ENCODE measurements around the gene PHACTR1. TPM values are rescaled to one million over a fixed set of nuclear protein-coding genes. Genes with fewer than 3 reads are reported as not detected.

PHACTR1 gene
- total and polyA plus RNA-seq, 4 donors, result 0.31 to 1.5 (median 0.79) TPM

- H3K36me3 ChIP-seq (ENCODE audit: control insufficient read depth in 4 of 4, insufficient read depth in 3 of 4, low read depth in 1 of 4, low read length in 3 of 4), result no peaks in the 10 kb centered on the region
- H3K9me3 ChIP-seq (ENCODE audit: control insufficient read depth in 4 of 4, low read length in 3 of 4), result no peaks in the 10 kb centered on the region
- no peak overlapping the region for H3K27ac ChIP-seq (ENCODE audit: low read depth in 1 of 2, low read length in 2 of 2)
- no peak for TF ChIP-seq JUND (IDR thresholded peaks at IDR 0.05)
- no peak for TF ChIP-seq GABPA (IDR thresholded peaks at IDR 0.05 in 1 of 2, conservative IDR thresholded peaks at IDR 0.05 in 1 of 2)
- TF ChIP-seq RAD21 (IDR thresholded peaks at IDR 0.05), result no peak
- no peak for TF ChIP-seq EGR1 (IDR thresholded peaks at IDR 0.05; ENCODE audit: low read depth in 2 of 2)
- TF ChIP-seq, protein P1, sequence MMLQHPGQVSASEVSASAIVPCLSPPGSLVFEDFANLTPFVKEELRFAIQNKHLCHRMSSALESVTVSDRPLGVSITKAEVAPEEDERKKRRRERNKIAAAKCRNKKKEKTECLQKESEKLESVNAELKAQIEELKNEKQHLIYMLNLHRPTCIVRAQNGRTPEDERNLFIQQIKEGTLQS (IDR thresholded peaks at IDR 0.05), result no peak
- TF ChIP-seq, protein P2, sequence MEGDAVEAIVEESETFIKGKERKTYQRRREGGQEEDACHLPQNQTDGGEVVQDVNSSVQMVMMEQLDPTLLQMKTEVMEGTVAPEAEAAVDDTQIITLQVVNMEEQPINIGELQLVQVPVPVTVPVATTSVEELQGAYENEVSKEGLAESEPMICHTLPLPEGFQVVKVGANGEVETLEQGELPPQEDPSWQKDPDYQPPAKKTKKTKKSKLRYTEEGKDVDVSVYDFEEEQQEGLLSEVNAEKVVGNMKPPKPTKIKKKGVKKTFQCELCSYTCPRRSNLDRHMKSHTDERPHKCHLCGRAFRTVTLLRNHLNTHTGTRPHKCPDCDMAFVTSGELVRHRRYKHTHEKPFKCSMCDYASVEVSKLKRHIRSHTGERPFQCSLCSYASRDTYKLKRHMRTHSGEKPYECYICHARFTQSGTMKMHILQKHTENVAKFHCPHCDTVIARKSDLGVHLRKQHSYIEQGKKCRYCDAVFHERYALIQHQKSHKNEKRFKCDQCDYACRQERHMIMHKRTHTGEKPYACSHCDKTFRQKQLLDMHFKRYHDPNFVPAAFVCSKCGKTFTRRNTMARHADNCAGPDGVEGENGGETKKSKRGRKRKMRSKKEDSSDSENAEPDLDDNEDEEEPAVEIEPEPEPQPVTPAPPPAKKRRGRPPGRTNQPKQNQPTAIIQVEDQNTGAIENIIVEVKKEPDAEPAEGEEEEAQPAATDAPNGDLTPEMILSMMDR (IDR thresholded peaks at IDR 0.05; ENCODE audit: low read depth, low read length, missing input control), result no peak
- no peak for TF ChIP-seq HNF4A (conservative IDR thresholded peaks at IDR 0.05)
- no peak for TF ChIP-seq RXRA (IDR thresholded peaks at IDR 0.05)
- no peak for TF ChIP-seq SP1 (IDR thresholded peaks at IDR 0.05)
- no peak for TF ChIP-seq FOXA1 (IDR thresholded peaks at IDR 0.05)
- TF ChIP-seq, protein P3, sequence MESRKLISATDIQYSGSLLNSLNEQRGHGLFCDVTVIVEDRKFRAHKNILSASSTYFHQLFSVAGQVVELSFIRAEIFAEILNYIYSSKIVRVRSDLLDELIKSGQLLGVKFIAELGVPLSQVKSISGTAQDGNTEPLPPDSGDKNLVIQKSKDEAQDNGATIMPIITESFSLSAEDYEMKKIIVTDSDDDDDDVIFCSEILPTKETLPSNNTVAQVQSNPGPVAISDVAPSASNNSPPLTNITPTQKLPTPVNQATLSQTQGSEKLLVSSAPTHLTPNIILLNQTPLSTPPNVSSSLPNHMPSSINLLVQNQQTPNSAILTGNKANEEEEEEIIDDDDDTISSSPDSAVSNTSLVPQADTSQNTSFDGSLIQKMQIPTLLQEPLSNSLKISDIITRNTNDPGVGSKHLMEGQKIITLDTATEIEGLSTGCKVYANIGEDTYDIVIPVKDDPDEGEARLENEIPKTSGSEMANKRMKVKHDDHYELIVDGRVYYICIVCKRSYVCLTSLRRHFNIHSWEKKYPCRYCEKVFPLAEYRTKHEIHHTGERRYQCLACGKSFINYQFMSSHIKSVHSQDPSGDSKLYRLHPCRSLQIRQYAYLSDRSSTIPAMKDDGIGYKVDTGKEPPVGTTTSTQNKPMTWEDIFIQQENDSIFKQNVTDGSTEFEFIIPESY (IDR thresholded peaks at IDR 0.05), result no peak
- TF ChIP-seq, protein P4, sequence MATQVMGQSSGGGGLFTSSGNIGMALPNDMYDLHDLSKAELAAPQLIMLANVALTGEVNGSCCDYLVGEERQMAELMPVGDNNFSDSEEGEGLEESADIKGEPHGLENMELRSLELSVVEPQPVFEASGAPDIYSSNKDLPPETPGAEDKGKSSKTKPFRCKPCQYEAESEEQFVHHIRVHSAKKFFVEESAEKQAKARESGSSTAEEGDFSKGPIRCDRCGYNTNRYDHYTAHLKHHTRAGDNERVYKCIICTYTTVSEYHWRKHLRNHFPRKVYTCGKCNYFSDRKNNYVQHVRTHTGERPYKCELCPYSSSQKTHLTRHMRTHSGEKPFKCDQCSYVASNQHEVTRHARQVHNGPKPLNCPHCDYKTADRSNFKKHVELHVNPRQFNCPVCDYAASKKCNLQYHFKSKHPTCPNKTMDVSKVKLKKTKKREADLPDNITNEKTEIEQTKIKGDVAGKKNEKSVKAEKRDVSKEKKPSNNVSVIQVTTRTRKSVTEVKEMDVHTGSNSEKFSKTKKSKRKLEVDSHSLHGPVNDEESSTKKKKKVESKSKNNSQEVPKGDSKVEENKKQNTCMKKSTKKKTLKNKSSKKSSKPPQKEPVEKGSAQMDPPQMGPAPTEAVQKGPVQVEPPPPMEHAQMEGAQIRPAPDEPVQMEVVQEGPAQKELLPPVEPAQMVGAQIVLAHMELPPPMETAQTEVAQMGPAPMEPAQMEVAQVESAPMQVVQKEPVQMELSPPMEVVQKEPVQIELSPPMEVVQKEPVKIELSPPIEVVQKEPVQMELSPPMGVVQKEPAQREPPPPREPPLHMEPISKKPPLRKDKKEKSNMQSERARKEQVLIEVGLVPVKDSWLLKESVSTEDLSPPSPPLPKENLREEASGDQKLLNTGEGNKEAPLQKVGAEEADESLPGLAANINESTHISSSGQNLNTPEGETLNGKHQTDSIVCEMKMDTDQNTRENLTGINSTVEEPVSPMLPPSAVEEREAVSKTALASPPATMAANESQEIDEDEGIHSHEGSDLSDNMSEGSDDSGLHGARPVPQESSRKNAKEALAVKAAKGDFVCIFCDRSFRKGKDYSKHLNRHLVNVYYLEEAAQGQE (IDR thresholded peaks at IDR 0.05), result no peak
- TF ChIP-seq, protein P5, sequence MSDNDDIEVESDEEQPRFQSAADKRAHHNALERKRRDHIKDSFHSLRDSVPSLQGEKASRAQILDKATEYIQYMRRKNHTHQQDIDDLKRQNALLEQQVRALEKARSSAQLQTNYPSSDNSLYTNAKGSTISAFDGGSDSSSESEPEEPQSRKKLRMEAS (IDR thresholded peaks at IDR 0.05), result no peak
- 63% methylated on average over 1 of the region's 1 CpG for WGBS
- no peak for DNase-seq (ENCODE audit: low spot score)
- H3K4me1 ChIP-seq (ENCODE audit: control insufficient read depth in 4 of 4, insufficient read depth in 4 of 4, low read length in 3 of 4), result no peaks in the 10 kb centered on the region
- no peak overlapping the region for H3K4me3 ChIP-seq (ENCODE audit: low read depth in 1 of 3, low read length in 3 of 3)
- no peak overlapping the region for H3K9ac ChIP-seq (ENCODE audit: low read depth in 1 of 2, low read length in 2 of 2)
- peaks cover 0 to 7% (median 0%) of the 10 kb centered on the region in 4 donors for H3K27me3 ChIP-seq (ENCODE audit: control insufficient read depth in 4 of 4, insufficient read depth in 4 of 4, low read length in 3 of 4)
Observed at GRCh38 chr6:12849809-12850198, 133.2 kb downstream of the PHACTR1 start.

- Histone ChIP-seq H3K27me3 (ENCODE audit: control insufficient read depth in 4 of 4, insufficient read depth in 4 of 4, low read length in 3 of 4) (peaks cover 0 to 7% (median 0%) of the 10 kb centered on the region in 4 donors), H3K27ac (ENCODE audit: low read depth in 1 of 2, low read length in 2 of 2) (no peak overlapping the region), H3K4me3 (ENCODE audit: low read depth in 1 of 3, low read length in 3 of 3) (no peak overlapping the region), H3K4me1 (ENCODE audit: control insufficient read depth in 4 of 4, insufficient read depth in 4 of 4, low read length in 3 of 4) (no peaks in the 10 kb centered on the region), H3K9me3 (ENCODE audit: control insufficient read depth in 4 of 4, low read length in 3 of 4) (peaks cover 0 to 1% (median 0%) of the 10 kb centered on the region in 4 donors), H3K9ac (ENCODE audit: low read depth in 1 of 2, low read length in 2 of 2) (no peak overlapping the region), H3K36me3 (ENCODE audit: control insufficient read depth in 4 of 4, insufficient read depth in 3 of 4, low read depth in 1 of 4, low read length in 3 of 4) (no peaks in the 10 kb centered on the region)
- DNase-seq (ENCODE audit: low spot score), result no peak
- 71% methylated on average over 6 of the region's 6 CpGs for WGBS
- TF ChIP-seq NR2F2 (IDR thresholded peaks at IDR 0.05) (no peak), YY1 (IDR thresholded peaks at IDR 0.05) (no peak), RXRA (IDR thresholded peaks at IDR 0.05) (no peak), SP1 (IDR thresholded peaks at IDR 0.05) (no peak), HNF4G (IDR thresholded peaks at IDR 0.05) (no peak), HNF4A (conservative IDR thresholded peaks at IDR 0.05) (no peak), EGR1 (IDR thresholded peaks at IDR 0.05; ENCODE audit: low read depth in 2 of 2) (no peak), RAD21 (IDR thresholded peaks at IDR 0.05) (no peak), GABPA (IDR thresholded peaks at IDR 0.05 in 1 of 2, conservative IDR thresholded peaks at IDR 0.05 in 1 of 2) (no peak)
- TF ChIP-seq, protein P2 (IDR thresholded peaks at IDR 0.05; ENCODE audit: low read depth, low read length, missing input control), result no peak
- TF ChIP-seq, protein P3 (IDR thresholded peaks at IDR 0.05), result no peak
- TF ChIP-seq, protein P5 (IDR thresholded peaks at IDR 0.05), result no peak
- TF ChIP-seq, protein P1 (IDR thresholded peaks at IDR 0.05), result no peak
Observed at GRCh38 chr6:12851123-12851695, 134.6 kb downstream of the PHACTR1 start.

All from liver (tissue), 9 donors.